H1 (cell line): ENCODE measurements around the gene OR9I1. TPM values are rescaled to one million over a fixed set of nuclear protein-coding genes. Genes with fewer than 3 reads are reported as not detected.

Experiments
- ASH2L ChIP-seq: fragments of 200-600, 300-600 bp; sonication (generic); IDR thresholded peaks from one replicate; pipeline ENCODE4 v1.7.1; 2017; ENCODE audit warnings: low read length
- CBX5 ChIP-seq: fragments of 300-800, 300-1000 bp; sonication (generic); IDR thresholded peaks from 2 replicates; pipeline ENCODE4 v1.7.1; 2016; ENCODE audit warnings: antibody characterized with exemption, low read length, low read depth
- CHD1 ChIP-seq: IDR thresholded peaks from 2 replicates; pipeline ENCODE4 v1.6.1; 2012; ENCODE audit warnings: low read depth, low read length, improper control_type of control experiment
- EP300 ChIP-seq, 2 experiments: IDR thresholded peaks; 1 replicate in 1 of 2; 2 replicates in 1 of 2; pipeline ENCODE4 v1.6.1; 2011 to 2012; ENCODE audit warnings: low read depth in 2 of 2, low read length in 2 of 2, mild to moderate bottlenecking in 2 of 2, borderline replicate concordance in 1 of 2, inconsistent platforms in 1 of 2, moderate library complexity in 1 of 2
- USF2 ChIP-seq: IDR thresholded peaks from 2 replicates; pipeline ENCODE4 v1.6.1; 2011; ENCODE audit warnings: low read length, improper control_type of control experiment
- polyA plus RNA-seq, 7 experiments: library from polyadenylated mRNA; depleted of rRNA in 3 of 7; stranded (reverse) in 5 of 7; unstranded in 2 of 7; fragments of >200 nt in 5 of 7; fragments of 200-250 nt in 2 of 7; gene quantifications; 1 replicate in 5 of 7; 2 replicates in 1 of 7; 4 replicates in 1 of 7; pipeline versions ENCODE4 v1.2.1 to v1.2.3, GENCODE V29; 2011 to 2013; ENCODE audit warnings: missing spikeins in 2 of 7, mixed read lengths in 2 of 7
- total RNA-seq: library from RNA; stranded (reverse); fragmentation: NEBNext Ultra II Directional; extraction: Animal tissue kit (Norgen Biotek cat#: 25700); gene quantifications from 2 replicates; pipeline ENCODE4 v1.2.1, GENCODE V29; 2021

Gene OR9I1
- total and polyA plus RNA-seq, 2 of the 8 experiments (the other 6 are each of a cell fraction or from before 2014, with no cell fraction given) = not detected

GRCh38 chr11:58164389-58164788 is 39.1 kb upstream of the OR9I1 start (continued):
- TF ChIP-seq USF2 = no peak
- no peak for TF ChIP-seq EP300 (IDR thresholded peaks at IDR 0.05; ENCODE audit: borderline replicate concordance in 1 of 2, low read depth in 2 of 2, low read length in 2 of 2)
- no peak for TF ChIP-seq ASH2L
- no peak for TF ChIP-seq CHD1
- no peak for TF ChIP-seq CBX5
- TF ChIP-seq, all 59 proteins: peak for 0
